ENCODE results near the gene ADRA2A.

GRCh38 chr10:111030042-111030750, 46.6 kb upstream of the ADRA2A start:
- TF ChIP-seq CTCF (IDR thresholded peaks at IDR 0.05; ENCODE audit: poor library complexity): no peak
- no peak for TF ChIP-seq EZH2 (IDR thresholded peaks at IDR 0.05; ENCODE audit: borderline replicate concordance)
